ENCODE results near the gene RAB3C.

Gene RAB3C

DNA sequence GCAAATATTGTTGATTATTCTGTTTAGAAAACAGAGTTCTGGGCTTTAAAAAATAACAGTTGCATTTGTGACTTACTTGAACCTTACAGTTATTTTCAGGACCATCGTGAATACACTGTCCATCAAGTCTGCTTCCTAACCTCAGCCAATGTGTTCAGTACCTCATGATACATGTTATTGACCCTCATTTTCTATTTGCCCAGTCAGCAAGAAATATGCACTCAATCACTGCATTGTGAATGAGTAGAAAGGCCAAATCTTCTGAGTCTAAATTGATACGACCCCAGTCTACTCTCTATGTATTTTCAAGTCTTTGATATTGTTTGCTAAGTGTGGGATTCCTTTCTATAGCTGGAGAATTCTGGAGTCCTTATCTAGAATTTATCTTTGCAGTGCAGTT lies 156.2 kb downstream of the RAB3C start:
- TF ChIP-seq, protein P1, sequence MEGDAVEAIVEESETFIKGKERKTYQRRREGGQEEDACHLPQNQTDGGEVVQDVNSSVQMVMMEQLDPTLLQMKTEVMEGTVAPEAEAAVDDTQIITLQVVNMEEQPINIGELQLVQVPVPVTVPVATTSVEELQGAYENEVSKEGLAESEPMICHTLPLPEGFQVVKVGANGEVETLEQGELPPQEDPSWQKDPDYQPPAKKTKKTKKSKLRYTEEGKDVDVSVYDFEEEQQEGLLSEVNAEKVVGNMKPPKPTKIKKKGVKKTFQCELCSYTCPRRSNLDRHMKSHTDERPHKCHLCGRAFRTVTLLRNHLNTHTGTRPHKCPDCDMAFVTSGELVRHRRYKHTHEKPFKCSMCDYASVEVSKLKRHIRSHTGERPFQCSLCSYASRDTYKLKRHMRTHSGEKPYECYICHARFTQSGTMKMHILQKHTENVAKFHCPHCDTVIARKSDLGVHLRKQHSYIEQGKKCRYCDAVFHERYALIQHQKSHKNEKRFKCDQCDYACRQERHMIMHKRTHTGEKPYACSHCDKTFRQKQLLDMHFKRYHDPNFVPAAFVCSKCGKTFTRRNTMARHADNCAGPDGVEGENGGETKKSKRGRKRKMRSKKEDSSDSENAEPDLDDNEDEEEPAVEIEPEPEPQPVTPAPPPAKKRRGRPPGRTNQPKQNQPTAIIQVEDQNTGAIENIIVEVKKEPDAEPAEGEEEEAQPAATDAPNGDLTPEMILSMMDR (conservative IDR thresholded peaks at IDR 0.05; ENCODE audit: low read length): no peak
- Histone ChIP-seq H3K4me3 (ENCODE audit: low read length, poor library complexity, severe bottlenecking) (no peak overlapping the region), H3K9me3 (ENCODE audit: insufficient read depth, low read depth, low read length) (no peaks in the 10 kb centered on the region), H3K27me3 (ENCODE audit: insufficient read depth, low read length, poor library complexity, severe bottlenecking) (no peaks in the 10 kb centered on the region), H3K79me2 (ENCODE audit: insufficient read depth, low read length) (no peaks in the 10 kb centered on the region), H3K9ac (ENCODE audit: low read depth, low read length, poor library complexity, severe bottlenecking) (no peak overlapping the region), H3K36me3 (ENCODE audit: insufficient read depth, low read length) (no peaks in the 10 kb centered on the region), H2AFZ (ENCODE audit: low read length) (no peak overlapping the region), H4K20me1 (ENCODE audit: insufficient read depth, low read length, poor library complexity, severe bottlenecking) (no peaks in the 10 kb centered on the region), H3K9me2 (replicated peaks; ENCODE audit: low read depth, low read length) (no peaks in the 10 kb centered on the region), H3F3A (ENCODE audit: low read depth) (no peaks in the 10 kb centered on the region), H3K4me2 (ENCODE audit: low read depth, low read length, poor library complexity, severe bottlenecking) (no peak overlapping the region), H3K4me1 (ENCODE audit: insufficient read depth, low read length, poor library complexity, severe bottlenecking) (no peaks in the 10 kb centered on the region)

DNA sequence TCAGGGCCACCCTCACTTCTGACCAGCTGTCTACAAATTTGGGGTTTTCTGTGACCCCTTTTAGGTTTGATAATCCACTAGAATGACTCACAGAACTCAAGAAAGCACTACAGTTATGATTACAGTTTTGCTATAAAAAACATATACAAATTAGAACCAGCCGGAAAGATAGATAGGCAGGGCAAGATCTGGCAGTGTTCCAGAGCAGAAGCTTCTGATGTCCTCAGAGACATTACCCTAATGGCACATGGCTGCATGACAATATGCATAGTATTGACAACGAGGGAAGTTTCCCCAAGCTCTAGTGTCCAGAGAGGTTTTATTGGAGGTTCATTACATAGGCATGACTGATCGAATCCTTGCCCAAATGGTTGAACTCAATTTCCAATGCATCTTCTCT lies 158.1 kb downstream of the RAB3C start:
- Histone ChIP-seq H3K36me3 (ENCODE audit: insufficient read depth, low read length) (no peaks in the 10 kb centered on the region), H3K79me2 (ENCODE audit: insufficient read depth, low read length) (no peaks in the 10 kb centered on the region), H2AFZ (ENCODE audit: low read length) (no peak overlapping the region), H3K4me2 (ENCODE audit: low read depth, low read length, poor library complexity, severe bottlenecking) (no peak overlapping the region), H3K27me3 (ENCODE audit: insufficient read depth, low read length, poor library complexity, severe bottlenecking) (no peaks in the 10 kb centered on the region), H3K4me1 (ENCODE audit: insufficient read depth, low read length, poor library complexity, severe bottlenecking) (no peaks in the 10 kb centered on the region), H3K9me2 (replicated peaks; ENCODE audit: low read depth, low read length) (no peaks in the 10 kb centered on the region), H3K4me3 (ENCODE audit: low read length, poor library complexity, severe bottlenecking) (no peak overlapping the region), H4K20me1 (ENCODE audit: insufficient read depth, low read length, poor library complexity, severe bottlenecking) (no peaks in the 10 kb centered on the region), H3K9me3 (ENCODE audit: insufficient read depth, low read depth, low read length) (no peaks in the 10 kb centered on the region), H3K9ac (ENCODE audit: low read depth, low read length, poor library complexity, severe bottlenecking) (no peak overlapping the region), H3F3A (ENCODE audit: low read depth) (no peaks in the 10 kb centered on the region)
- TF ChIP-seq, protein P1 (conservative IDR thresholded peaks at IDR 0.05; ENCODE audit: low read length): no peak
- no peak for TF ChIP-seq EZH2phosphoT487 (IDR thresholded peaks at IDR 0.05; ENCODE audit: borderline replicate concordance)

DNA sequence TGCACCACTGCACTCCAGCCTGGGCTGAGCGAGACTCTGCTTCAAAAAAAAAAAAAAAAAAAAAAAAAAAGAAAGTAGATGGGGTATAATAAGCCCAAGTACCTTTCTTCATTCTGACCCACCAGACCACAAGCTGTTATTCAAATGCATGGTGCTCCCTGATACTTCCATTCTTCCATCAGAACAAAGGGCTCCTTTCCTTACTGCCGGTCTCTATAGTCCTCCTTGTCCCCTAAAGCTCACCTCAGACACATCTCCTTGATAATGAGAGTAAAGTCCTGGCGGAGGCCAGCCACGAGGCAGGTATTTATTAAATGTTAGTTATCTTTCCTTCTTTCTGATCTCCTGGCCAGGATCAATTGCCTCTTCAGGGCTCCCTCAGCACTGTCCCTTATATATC lies 162.5 kb downstream of the RAB3C start:
- Histone ChIP-seq H3K9me2 (replicated peaks; ENCODE audit: low read depth, low read length) (no peaks in the 10 kb centered on the region), H3K79me2 (ENCODE audit: insufficient read depth, low read length) (no peaks in the 10 kb centered on the region), H3K4me2 (ENCODE audit: low read depth, low read length, poor library complexity, severe bottlenecking) (no peak overlapping the region), H3F3A (ENCODE audit: low read depth) (no peaks in the 10 kb centered on the region), H3K9me3 (ENCODE audit: insufficient read depth, low read depth, low read length) (no peaks in the 10 kb centered on the region), H4K20me1 (ENCODE audit: insufficient read depth, low read length, poor library complexity, severe bottlenecking) (no peaks in the 10 kb centered on the region), H2AFZ (ENCODE audit: low read length) (no peak overlapping the region), H3K4me3 (ENCODE audit: low read length, poor library complexity, severe bottlenecking) (no peak overlapping the region), H3K36me3 (ENCODE audit: insufficient read depth, low read length) (no peaks in the 10 kb centered on the region), H3K4me1 (ENCODE audit: insufficient read depth, low read length, poor library complexity, severe bottlenecking) (no peaks in the 10 kb centered on the region), H3K27me3 (ENCODE audit: insufficient read depth, low read length, poor library complexity, severe bottlenecking) (no peaks in the 10 kb centered on the region), H3K9ac (ENCODE audit: low read depth, low read length, poor library complexity, severe bottlenecking) (no peak overlapping the region)
- TF ChIP-seq, protein P1 (conservative IDR thresholded peaks at IDR 0.05; ENCODE audit: low read length): no peak
- TF ChIP-seq EZH2phosphoT487 (IDR thresholded peaks at IDR 0.05; ENCODE audit: borderline replicate concordance): no peak
